ENCODE data around the gene MYEF2.

The MYEF2 gene

GRCh38 chr15:48186271-48186670 lies 8.2 kb upstream of the MYEF2 start:
- H3K4me3 ChIP-seq (ENCODE audit: insufficient read depth, low read length, poor library complexity, severe bottlenecking), result no peak overlapping the region
- H3K27me3 ChIP-seq (ENCODE audit: low read length), result no peaks in the 10 kb centered on the region
- H3K9ac ChIP-seq (ENCODE audit: low read length), result no peak overlapping the region
- no peak overlapping the region for H3K4me2 ChIP-seq (ENCODE audit: low read depth, low read length, poor library complexity, severe bottlenecking)
- no peak overlapping the region for H2AFZ ChIP-seq (ENCODE audit: low read depth, low read length, severe bottlenecking)
- TF ChIP-seq EZH2phosphoT487 (conservative IDR thresholded peaks at IDR 0.05; ENCODE audit: low read length) (no peak), CTCF (IDR thresholded peaks at IDR 0.05; ENCODE audit: insufficient read depth, low read length, poor library complexity, severe bottlenecking) (no peak)
- H3K27ac ChIP-seq (ENCODE audit: low read depth, low read length), result no peak overlapping the region
- no peaks in the 10 kb centered on the region for H3K36me3 ChIP-seq (ENCODE audit: low read length)
- H3K9me2 ChIP-seq (replicated peaks; ENCODE audit: insufficient read depth, low read length), result no peaks in the 10 kb centered on the region
- H3K9me3 ChIP-seq (ENCODE audit: insufficient read depth, low read length), result no peaks in the 10 kb centered on the region
- no peaks in the 10 kb centered on the region for H4K20me1 ChIP-seq (ENCODE audit: low read depth, low read length)
- no peaks in the 10 kb centered on the region for H3K79me2 ChIP-seq (ENCODE audit: insufficient read depth, low read length)
- no peaks in the 10 kb centered on the region for H3F3A ChIP-seq (ENCODE audit: insufficient read depth)

DNA sequence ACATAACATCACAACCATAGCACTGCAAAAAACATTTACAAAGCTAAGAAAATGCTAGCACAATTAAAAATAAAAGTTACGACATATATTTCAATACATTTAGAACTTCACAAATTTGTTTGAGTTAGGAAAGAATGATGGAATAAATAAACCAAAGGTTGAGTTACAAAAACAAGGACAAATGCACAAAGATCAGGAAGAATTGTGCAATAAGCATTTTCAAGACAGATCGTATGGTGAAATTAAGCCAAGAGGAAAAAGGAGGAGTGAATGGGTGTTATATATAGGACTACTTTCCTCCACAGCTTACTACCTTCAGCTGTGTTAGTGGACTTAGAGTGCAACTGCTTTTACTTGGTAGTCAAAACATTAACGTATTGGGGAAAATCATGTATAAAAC lies 7.4 kb upstream of the MYEF2 start:
- Histone ChIP-seq H3K27ac (ENCODE audit: low read depth, low read length) (no peak overlapping the region), H3K9ac (ENCODE audit: low read length) (no peak overlapping the region), H4K20me1 (ENCODE audit: low read depth, low read length) (no peaks in the 10 kb centered on the region), H3K4me3 (ENCODE audit: insufficient read depth, low read length, poor library complexity, severe bottlenecking) (no peak overlapping the region), H3K27me3 (ENCODE audit: low read length) (no peaks in the 10 kb centered on the region), H3K9me2 (replicated peaks; ENCODE audit: insufficient read depth, low read length) (no peaks in the 10 kb centered on the region), H3K79me2 (ENCODE audit: insufficient read depth, low read length) (no peaks in the 10 kb centered on the region), H3F3A (ENCODE audit: insufficient read depth) (no peaks in the 10 kb centered on the region), H3K9me3 (ENCODE audit: insufficient read depth, low read length) (no peaks in the 10 kb centered on the region), H3K4me2 (ENCODE audit: low read depth, low read length, poor library complexity, severe bottlenecking) (no peak overlapping the region), H3K36me3 (ENCODE audit: low read length) (no peaks in the 10 kb centered on the region), H2AFZ (ENCODE audit: low read depth, low read length, severe bottlenecking) (no peak overlapping the region)
- no peak for TF ChIP-seq EZH2phosphoT487 (conservative IDR thresholded peaks at IDR 0.05; ENCODE audit: low read length)
- no peak for TF ChIP-seq CTCF (IDR thresholded peaks at IDR 0.05; ENCODE audit: insufficient read depth, low read length, poor library complexity, severe bottlenecking)

DNA sequence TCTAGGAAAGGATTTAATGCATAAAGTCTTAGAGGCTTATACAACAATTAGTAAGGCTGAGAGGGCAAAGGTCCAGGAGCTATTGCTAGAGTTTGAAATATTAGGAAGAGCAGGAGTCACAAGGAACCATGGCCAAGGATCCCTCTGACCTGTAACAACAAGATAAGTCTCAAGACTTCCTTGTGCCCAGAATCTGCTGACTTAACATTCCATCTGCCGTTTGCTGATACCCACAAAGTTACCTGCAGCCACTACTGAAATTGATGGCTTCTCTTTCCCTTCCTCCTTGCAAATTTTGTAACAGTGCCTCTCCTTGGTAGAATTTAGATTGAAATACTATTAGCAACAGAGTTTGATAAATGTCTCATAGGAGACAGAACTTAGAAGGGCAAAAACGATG lies 4.7 kb upstream of the MYEF2 start:
- TF ChIP-seq CTCF (IDR thresholded peaks at IDR 0.05; ENCODE audit: insufficient read depth, low read length, poor library complexity, severe bottlenecking), result no peak
- TF ChIP-seq EZH2phosphoT487 (conservative IDR thresholded peaks at IDR 0.05; ENCODE audit: low read length), result no peak
- Histone ChIP-seq H3K9me3 (ENCODE audit: insufficient read depth, low read length) (no peaks in the 10 kb centered on the region), H3K27ac (ENCODE audit: low read depth, low read length) (no peak overlapping the region), H3K4me2 (ENCODE audit: low read depth, low read length, poor library complexity, severe bottlenecking) (no peak overlapping the region), H3F3A (ENCODE audit: insufficient read depth) (no peaks in the 10 kb centered on the region), H4K20me1 (ENCODE audit: low read depth, low read length) (no peaks in the 10 kb centered on the region), H3K9ac (ENCODE audit: low read length) (no peak overlapping the region), H2AFZ (ENCODE audit: low read depth, low read length, severe bottlenecking) (no peak overlapping the region), H3K4me3 (ENCODE audit: insufficient read depth, low read length, poor library complexity, severe bottlenecking) (no peak overlapping the region), H3K27me3 (ENCODE audit: low read length) (no peaks in the 10 kb centered on the region), H3K79me2 (ENCODE audit: insufficient read depth, low read length) (no peaks in the 10 kb centered on the region), H3K9me2 (replicated peaks; ENCODE audit: insufficient read depth, low read length) (no peaks in the 10 kb centered on the region), H3K36me3 (ENCODE audit: low read length) (no peaks in the 10 kb centered on the region)

DNA sequence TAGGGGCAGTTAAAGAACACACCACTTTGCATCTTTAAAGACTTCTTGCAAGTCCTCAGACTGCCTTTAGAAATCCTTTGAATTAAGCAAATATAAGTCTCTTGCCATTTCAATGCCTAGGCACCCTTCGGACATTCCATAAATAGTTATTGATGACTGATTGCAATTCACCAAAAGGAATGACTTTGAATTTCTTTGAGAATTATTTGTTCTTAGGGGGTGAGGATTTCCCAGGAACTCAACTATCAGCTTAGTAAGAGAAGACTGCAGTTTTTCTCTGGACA lies 495 bp upstream of the MYEF2 start:
- Histone ChIP-seq H3K4me3 (ENCODE audit: insufficient read depth, low read length, poor library complexity, severe bottlenecking) (no peak overlapping the region), H3K27ac (ENCODE audit: low read depth, low read length) (no peak overlapping the region), H3K9me3 (ENCODE audit: insufficient read depth, low read length) (no peaks in the 10 kb centered on the region), H3K27me3 (ENCODE audit: low read length) (no peaks in the 10 kb centered on the region), H3K4me2 (ENCODE audit: low read depth, low read length, poor library complexity, severe bottlenecking) (no peak overlapping the region), H3F3A (ENCODE audit: insufficient read depth) (no peaks in the 10 kb centered on the region), H4K20me1 (ENCODE audit: low read depth, low read length) (no peaks in the 10 kb centered on the region), H3K9me2 (replicated peaks; ENCODE audit: insufficient read depth, low read length) (no peaks in the 10 kb centered on the region), H3K36me3 (ENCODE audit: low read length) (no peaks in the 10 kb centered on the region), H3K79me2 (ENCODE audit: insufficient read depth, low read length) (no peaks in the 10 kb centered on the region), H2AFZ (ENCODE audit: low read depth, low read length, severe bottlenecking) (no peak overlapping the region), H3K9ac (ENCODE audit: low read length) (no peak overlapping the region)
- TF ChIP-seq CTCF (IDR thresholded peaks at IDR 0.05; ENCODE audit: insufficient read depth, low read length, poor library complexity, severe bottlenecking), result no peak
- TF ChIP-seq EZH2phosphoT487 (conservative IDR thresholded peaks at IDR 0.05; ENCODE audit: low read length), result no peak
